Panc1 (cell line): ENCODE data around the gene ERICH6B. TPM values are rescaled to one million over a fixed set of nuclear protein-coding genes. Genes with fewer than 3 reads are reported as not detected.

Experiments
- ATAC-seq: fragments of 200-7000 bp; cut with Tn5 transposase; 2 replicates; pipeline ENCODE4 v1.9.1; 2020; ENCODE audit warnings: mild to moderate bottlenecking, moderate library complexity
- BruUV-seq: library from RNA; stranded (reverse); fragments of 400-500 nt; replicated peaks from 2 replicates; lab custom pipeline; 2021; lab: Mats Ljungman, UMichigan
- CTCF ChIA-PET: fragments of 300-600 bp; sonication (Branson Sonifier 250); formaldehyde crosslinking; loops from one replicate; lab custom pipeline; 2022; ENCODE audit warnings: antibody characterized with exemption; lab: Charles Lee
- POLR2A ChIA-PET: fragments of 300-600 bp; sonication (Branson Sonifier 250); formaldehyde crosslinking; loops from one replicate; lab custom pipeline; 2022; ENCODE audit warnings: antibody characterized with exemption; lab: Charles Lee
- DNase-seq: peaks from one replicate; pipeline ENCODE4 v3.0.0-alpha.2; 2010; ENCODE audit warnings: low read depth, low spot score
- H3K27ac ChIP-seq: 2 replicates; pipeline ENCODE4 v1.5.1; 2011; ENCODE audit warnings: mild to moderate bottlenecking, low read length, inconsistent platforms
- H3K27me3 ChIP-seq: fragments of 200-500 bp; sonication (Bioruptor generic); 2 replicates; pipeline ENCODE4 v1.6.0; 2014; ENCODE audit warnings: low read length, inconsistent platforms; ENCODE audit not compliant: control insufficient read depth, insufficient read depth
- H3K36me3 ChIP-seq: fragments of 200-500 bp; sonication (Bioruptor generic); 2 replicates; pipeline ENCODE4 v1.5.1; 2014; ENCODE audit warnings: inconsistent platforms, mild to moderate bottlenecking, low read length, moderate library complexity; ENCODE audit not compliant: control insufficient read depth, insufficient read depth
- H3K4me1 ChIP-seq: 2 replicates; pipeline ENCODE4 v1.5.1; 2011; ENCODE audit warnings: inconsistent platforms, mild to moderate bottlenecking, low read length, moderate library complexity; ENCODE audit not compliant: control insufficient read depth, insufficient read depth
- H3K4me3 ChIP-seq, 2 experiments: 2 replicates each; pipeline ENCODE4 v1.5.1; 2011 to 2012; ENCODE audit warnings: low read depth in 2 of 2, low read length in 2 of 2, mild to moderate bottlenecking in 2 of 2, inconsistent platforms in 1 of 2, moderate library complexity in 1 of 2
- H3K9me3 ChIP-seq: fragments of 200-500 bp; sonication (Bioruptor generic); 2 replicates; pipeline ENCODE4 v1.5.1; 2014; ENCODE audit warnings: low read depth, mild to moderate bottlenecking, inconsistent platforms, low read length, moderate library complexity; ENCODE audit not compliant: control insufficient read depth, insufficient read depth
- CTCF ChIP-seq: fragments of 450-650 bp; IDR thresholded peaks from 2 replicates; pipeline ENCODE4 v1.5.1; 2017; ENCODE audit warnings: mild to moderate bottlenecking
- POLR2AphosphoS5 ChIP-seq: IDR thresholded peaks from 2 replicates; pipeline ENCODE4 v1.6.1; 2012; ENCODE audit warnings: mild to moderate bottlenecking, low read depth, low read length, moderate library complexity
- SIN3A ChIP-seq: IDR thresholded peaks from 2 replicates; pipeline ENCODE4 v1.6.1; 2012; ENCODE audit warnings: low read depth, mild to moderate bottlenecking, low read length, moderate library complexity, borderline replicate concordance; ENCODE audit not compliant: insufficient read depth
- TCF7L2 ChIP-seq: IDR thresholded peaks from 2 replicates; pipeline ENCODE4 v1.6.1; 2011; ENCODE audit warnings: mild to moderate bottlenecking, low read depth, low read length, inconsistent platforms
- in situ Hi-C: cut with HindIII; loops from 2 replicates; pipeline ENCODE4 v1.10.0; 2016; ENCODE audit warnings: low sequenced_read_pairs, low pct_unique_long_range_greater_than_20kb
- intact Hi-C: fragments of 100-400 bp; cut with micrococcal nuclease; formaldehyde crosslinking; loops from one replicate; pipeline ENCODE4 v1.10.0; 2022; ENCODE audit not compliant: unreplicated experiment
- total RNA-seq: library from RNA; stranded (reverse); gene quantifications from one replicate; pipeline ENCODE4 v1.2.1, GENCODE V29; 2021; ENCODE audit not compliant: unreplicated experiment
- TF ChIP-seq, protein P1 (sequence below), 2 experiments: IDR thresholded peaks; 2 replicates each; pipeline ENCODE4 v1.6.1; 2011 to 2012; ENCODE audit warnings: low read depth in 2 of 2, control low read depth in 1 of 2, low read length in 1 of 2, mild to moderate bottlenecking in 1 of 2, moderate library complexity in 1 of 2; ENCODE audit not compliant: insufficient read depth in 1 of 2

The ERICH6B gene
- total RNA-seq, 1 experiment from 2014 or later: not detected

- no peak overlapping the region for H3K27ac ChIP-seq
- TF ChIP-seq SIN3A: no peak
- no peak for TF ChIP-seq TCF7L2
- TF ChIP-seq CTCF: no peak
- TF ChIP-seq, protein P1, sequence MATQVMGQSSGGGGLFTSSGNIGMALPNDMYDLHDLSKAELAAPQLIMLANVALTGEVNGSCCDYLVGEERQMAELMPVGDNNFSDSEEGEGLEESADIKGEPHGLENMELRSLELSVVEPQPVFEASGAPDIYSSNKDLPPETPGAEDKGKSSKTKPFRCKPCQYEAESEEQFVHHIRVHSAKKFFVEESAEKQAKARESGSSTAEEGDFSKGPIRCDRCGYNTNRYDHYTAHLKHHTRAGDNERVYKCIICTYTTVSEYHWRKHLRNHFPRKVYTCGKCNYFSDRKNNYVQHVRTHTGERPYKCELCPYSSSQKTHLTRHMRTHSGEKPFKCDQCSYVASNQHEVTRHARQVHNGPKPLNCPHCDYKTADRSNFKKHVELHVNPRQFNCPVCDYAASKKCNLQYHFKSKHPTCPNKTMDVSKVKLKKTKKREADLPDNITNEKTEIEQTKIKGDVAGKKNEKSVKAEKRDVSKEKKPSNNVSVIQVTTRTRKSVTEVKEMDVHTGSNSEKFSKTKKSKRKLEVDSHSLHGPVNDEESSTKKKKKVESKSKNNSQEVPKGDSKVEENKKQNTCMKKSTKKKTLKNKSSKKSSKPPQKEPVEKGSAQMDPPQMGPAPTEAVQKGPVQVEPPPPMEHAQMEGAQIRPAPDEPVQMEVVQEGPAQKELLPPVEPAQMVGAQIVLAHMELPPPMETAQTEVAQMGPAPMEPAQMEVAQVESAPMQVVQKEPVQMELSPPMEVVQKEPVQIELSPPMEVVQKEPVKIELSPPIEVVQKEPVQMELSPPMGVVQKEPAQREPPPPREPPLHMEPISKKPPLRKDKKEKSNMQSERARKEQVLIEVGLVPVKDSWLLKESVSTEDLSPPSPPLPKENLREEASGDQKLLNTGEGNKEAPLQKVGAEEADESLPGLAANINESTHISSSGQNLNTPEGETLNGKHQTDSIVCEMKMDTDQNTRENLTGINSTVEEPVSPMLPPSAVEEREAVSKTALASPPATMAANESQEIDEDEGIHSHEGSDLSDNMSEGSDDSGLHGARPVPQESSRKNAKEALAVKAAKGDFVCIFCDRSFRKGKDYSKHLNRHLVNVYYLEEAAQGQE (IDR thresholded peaks at IDR 0.05; ENCODE audit: insufficient read depth in 1 of 2, low read depth in 2 of 2, low read length in 1 of 2): no peak
- TF ChIP-seq POLR2AphosphoS5: no peak
- ATAC-seq: no peak
- no peak for DNase-seq
- no peaks in the 10 kb centered on the region for H3K4me1 ChIP-seq
- intact Hi-C loops: no loop called here
- no peak overlapping the region for H3K4me3 ChIP-seq
- in situ Hi-C loops: no loop called here
- no peaks in the 10 kb centered on the region for H3K36me3 ChIP-seq
- no peaks in the 10 kb centered on the region for H3K27me3 ChIP-seq
- H3K9me3 ChIP-seq: no peaks in the 10 kb centered on the region
- no TSS peak for BruUV-seq
- ChIA-PET POLR2A (no interaction called here), CTCF (no interaction called here)
Measured at GRCh38 chr13:45541806-45542205, 73.7 kb downstream of the ERICH6B start.

GRCh38 chr13:45540864-45541263, 74.7 kb downstream of the ERICH6B start:
- Histone ChIP-seq H3K27me3 (no peaks in the 10 kb centered on the region), H3K9me3 (no peaks in the 10 kb centered on the region), H3K36me3 (no peaks in the 10 kb centered on the region), H3K27ac (no peak overlapping the region), H3K4me3 (no peak overlapping the region), H3K4me1 (no peaks in the 10 kb centered on the region)
- no TSS peak for BruUV-seq
- no peak for DNase-seq
- ATAC-seq: no peak
- TF ChIP-seq SIN3A (no peak), CTCF (no peak), POLR2AphosphoS5 (no peak), TCF7L2 (no peak)
- TF ChIP-seq, protein P1 (IDR thresholded peaks at IDR 0.05; ENCODE audit: insufficient read depth in 1 of 2, low read depth in 2 of 2, low read length in 1 of 2): no peak
- intact Hi-C loops (no loop called here), in situ Hi-C loops (no loop called here)
- CTCF ChIA-PET: no interaction called here
- POLR2A ChIA-PET: no interaction called here
